Ovary (tissue), 9 donors: Measurements from ENCODE around the gene KRT8. TPM values are rescaled to one million over a fixed set of nuclear protein-coding genes. Genes with fewer than 3 reads are reported as not detected.

Experiments used
- DNase-seq, 5 donors: peaks; one replicate each; pipeline ENCODE4 v3.0.0-alpha.2; 2019 to 2020
- H3K27ac ChIP-seq, 2 donors: fragments of 200-600 bp; one replicate each; pipeline versions ENCODE4 v1.5.1 to v1.8.0; 2019 to 2022
- H3K27me3 ChIP-seq: fragments of 200-600 bp; one replicate; pipeline ENCODE4 v1.8.0; 2022
- H3K36me3 ChIP-seq: fragments of 200-600 bp; sonication (generic); one replicate; pipeline ENCODE4 v1.5.1; 2019
- H3K4me1 ChIP-seq: one replicate; pipeline ENCODE4 v1.8.1; 2013; ENCODE audit warnings: mild to moderate bottlenecking, moderate library complexity; ENCODE audit not compliant: insufficient read depth
- H3K4me3 ChIP-seq: fragments of 200-600 bp; sonication (generic); one replicate; pipeline ENCODE4 v1.5.1; 2017
- H3K9me3 ChIP-seq, 2 donors: fragments of 200-600 bp in 1 of 2; sonication (generic) in 1 of 2; one replicate each; pipeline versions ENCODE4 v1.5.1 to v1.8.1; 2013 to 2019; ENCODE audit warnings: mild to moderate bottlenecking in 1 of 2, moderate library complexity in 1 of 2
- CTCF ChIP-seq, 3 donors: fragments of 450-650 bp in 2 of 3; fragments of 200-600 bp in 1 of 3; IDR thresholded peaks; one replicate each; pipeline versions ENCODE4 v1.5.1 to v1.8.0; 2016 to 2022; ENCODE audit warnings: antibody characterized with exemption in 3 of 3, mild to moderate bottlenecking in 1 of 3
- EP300 ChIP-seq: sonication (generic); formaldehyde crosslinking; IDR thresholded peaks from one replicate; pipeline ENCODE4 v1.6.1; 2017; ENCODE audit warnings: antibody characterized with exemption
- POLR2A ChIP-seq: fragments of 450-650 bp; IDR thresholded peaks from one replicate; pipeline ENCODE4 v1.6.1; 2017; ENCODE audit warnings: antibody characterized with exemption, mild to moderate bottlenecking, moderate library complexity
- WGBS, 3 donors: extraction: QIAGEN DNeasy Blood & Tissue Kit in 1 of 3; methylation state at CpG; one replicate each; pipeline versions ENCODE4 v1.1.5 to v1.1.7; 2013 to 2017; 5-methylcytosine and 5-hydroxymethylcytosine counted together
- intact Hi-C, 4 donors: fragments of 100-400 bp; cut with DNase I; formaldehyde crosslinking; loops; one replicate each; pipeline versions ENCODE4 v1.11.0 to v1.15.1; 2022 to 2023
- polyA plus RNA-seq, 2 donors: library from polyadenylated mRNA; stranded (reverse); fragments of 200-250 nt in 1 of 2; fragments of 350-450 nt in 1 of 2; fragmentation: Illumina TruSeq in 1 of 2; extraction: RNeasy Lipid Tissue Mini Kit (QIAGEN cat#74804) in 1 of 2; gene quantifications; one replicate each; pipeline ENCODE4 v1.2.3, GENCODE V29; 2013 to 2014
- total RNA-seq, 7 donors: library from RNA; depleted of rRNA in 2 of 7; stranded (reverse); fragments of >200 nt in 2 of 7; fragmentation: NEBNext Ultra II Directional in 3 of 7; extraction: Animal tissue kit (Norgen Biotek cat#: 25700) in 3 of 7; gene quantifications; one replicate each; pipeline versions ENCODE4 v1.1.0 to v1.2.4, GENCODE V29; 2016 to 2023
- donor health status: DM: no; HTN: no; CAD: no; lungs with moderate emphysema.
- donor health status: DM: no; HTN: no; CAD: no.
- donor health status: Bipolar disorder and iron deficiency.
- donor health status: DM: yes; HTN: yes; CAD: no.
- donor health status: DM: no; HTN: no; CAD: no.
- donor health status: DM: yes; HTN: yes; CAD: no.

KRT8 gene
- total and polyA plus RNA-seq, 9 donors: 2.7 to 663 (median 43.7) TPM

DNA sequence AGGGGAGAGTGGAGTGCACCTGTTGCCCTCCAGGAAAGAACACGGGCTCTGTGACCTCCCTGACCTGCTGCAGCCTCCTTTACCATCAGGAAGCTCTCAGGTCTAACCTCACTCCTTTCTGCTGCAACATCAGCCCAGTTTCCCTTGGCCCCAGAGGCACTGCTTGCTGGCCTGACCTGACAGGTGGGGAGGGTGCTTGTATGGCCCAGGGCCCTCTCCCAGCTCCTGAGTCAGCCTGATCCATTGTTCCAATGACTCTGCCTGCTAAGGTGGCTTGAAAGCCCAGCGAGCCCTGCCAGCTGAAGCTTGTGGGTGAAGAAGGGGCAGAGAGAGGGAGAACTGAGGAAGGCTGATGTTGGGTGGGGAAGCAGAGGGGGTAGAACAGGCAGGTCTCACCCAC lies 42.9 kb downstream of the KRT8 start:
- Histone ChIP-seq H3K27me3 (no peaks in the 10 kb centered on the region), H3K9me3 (no peaks in the 10 kb centered on the region), H3K4me1 (no peaks in the 10 kb centered on the region), H3K27ac (no peak overlapping the region), H3K4me3 (no peak overlapping the region), H3K36me3 (no peaks in the 10 kb centered on the region)
- intact Hi-C loops: loop anchor here in 1 of 4 donors (10.0 kb wide), 1 partner anchor 477 kb away; the partner anchor contains the start of gene KRT84
- TF ChIP-seq POLR2A: no peak
- TF ChIP-seq CTCF (IDR thresholded peaks at IDR 0.05): no peak
- TF ChIP-seq EP300: no peak
- WGBS, 3 donors: 54 to 60% (median 56%) methylated on average over 2 of the region's 2 CpGs
- no peak for DNase-seq

- WGBS, 3 donors: 87 to 90% (median 88%) methylated on average over 7 of the region's 7 CpGs
- intact Hi-C loops: loop anchor here in 2 of 4 donors (1.0 to 10.0 kb wide), 2 partner anchors 55 to 477 kb away; partner anchors contain the start of gene KRT84 (in 1 of the 2)
- Histone ChIP-seq H3K27me3 (no peaks in the 10 kb centered on the region), H3K36me3 (no peaks in the 10 kb centered on the region), H3K27ac (no peak overlapping the region), H3K9me3 (no peaks in the 10 kb centered on the region), H3K4me3 (no peak overlapping the region), H3K4me1 (no peaks in the 10 kb centered on the region)
- no peak for TF ChIP-seq POLR2A
- no peak for TF ChIP-seq EP300
- no peak for TF ChIP-seq CTCF (IDR thresholded peaks at IDR 0.05)
- no peak for DNase-seq
Measured at GRCh38 chr12:52861511-52861910, 43.4 kb downstream of the KRT8 start.

DNA sequence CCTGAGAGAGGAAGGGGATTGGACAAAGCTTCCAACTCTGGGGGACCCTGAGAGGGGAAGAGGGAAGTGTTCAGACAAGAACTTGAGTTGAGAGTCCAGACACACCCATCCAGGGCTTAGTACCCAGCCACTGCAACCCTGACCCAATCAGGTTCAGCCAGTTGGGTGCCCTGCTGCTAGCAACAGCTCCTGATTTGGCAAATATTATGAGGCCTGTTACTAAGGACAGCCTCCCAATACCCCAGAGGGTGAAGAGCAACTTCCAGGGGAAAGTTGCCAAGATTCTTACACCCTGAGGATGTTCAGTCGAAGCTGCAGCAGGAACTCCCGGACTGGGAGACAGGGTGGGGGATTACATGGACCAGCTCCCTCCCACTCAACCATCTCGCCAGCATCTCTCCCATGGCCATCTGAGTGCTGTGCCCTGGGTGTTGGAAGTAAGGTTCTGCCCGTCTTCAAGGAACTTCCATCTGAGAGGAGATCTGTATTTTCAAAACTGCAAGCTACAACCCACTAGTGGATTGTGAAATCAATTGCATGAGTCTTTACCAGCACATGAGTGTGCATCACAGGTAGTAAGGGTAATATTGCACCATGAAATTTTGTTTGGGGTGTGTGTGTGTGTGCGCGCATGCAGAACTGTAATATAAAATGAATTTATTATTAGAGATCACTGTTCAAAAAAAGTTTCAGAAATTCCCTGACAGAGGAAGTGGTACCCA lies 44.6 kb downstream of the KRT8 start:
- H3K27ac ChIP-seq: no peak overlapping the region
- 58 to 63% (median 63%) methylated on average over 6 of the region's 6 CpGs for WGBS, 3 donors
- intact Hi-C loops: loop anchor here in 1 of 4 donors (10.0 kb wide), 1 partner anchor 475 kb away; the partner anchor contains the start of gene KRT84

DNA sequence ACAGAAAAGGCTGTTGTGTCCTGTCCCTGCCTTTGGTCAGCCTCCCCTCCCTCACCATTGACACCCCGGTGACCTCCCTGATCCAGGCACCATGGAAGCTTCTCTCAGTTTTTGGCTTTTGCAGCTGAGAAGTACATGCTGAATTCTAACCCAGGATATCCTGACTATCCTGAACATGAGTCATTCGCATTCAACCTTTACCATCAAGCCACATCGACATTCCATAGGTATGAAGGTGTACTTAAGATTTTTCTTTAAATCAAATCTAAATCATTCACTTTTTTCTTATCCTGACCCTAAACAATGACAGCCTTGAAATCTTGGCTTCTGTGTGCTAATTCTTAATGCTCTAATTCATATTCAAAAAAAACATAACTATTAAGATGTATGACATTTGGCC lies 47.4 kb downstream of the KRT8 start:
- Histone ChIP-seq H3K4me1 (no peaks in the 10 kb centered on the region), H3K27ac (no peak overlapping the region), H3K36me3 (no peaks in the 10 kb centered on the region), H3K9me3 (no peaks in the 10 kb centered on the region), H3K27me3 (no peaks in the 10 kb centered on the region), H3K4me3 (no peak overlapping the region)
- intact Hi-C loops: loop anchor here in 1 of 4 donors (5.0 kb wide), 1 partner anchor 285 kb away; the partner anchor contains the start of gene KRT74
- DNase-seq: no peak
- TF ChIP-seq EP300 (no peak), CTCF (IDR thresholded peaks at IDR 0.05) (no peak), POLR2A (no peak)
- 88 to 94% (median 93%) methylated on average over 3 of the region's 3 CpGs for WGBS, 3 donors

More for the DNA sequence above, 44.6 kb downstream of the KRT8 start:
- DNase-seq: no peak
- H3K9me3 ChIP-seq: no peaks in the 10 kb centered on the region
- TF ChIP-seq POLR2A: no peak
- TF ChIP-seq CTCF (IDR thresholded peaks at IDR 0.05): no peak
- no peak for TF ChIP-seq EP300
- H3K27me3 ChIP-seq: no peaks in the 10 kb centered on the region
- no peak overlapping the region for H3K4me3 ChIP-seq
- no peaks in the 10 kb centered on the region for H3K36me3 ChIP-seq
- H3K4me1 ChIP-seq: no peaks in the 10 kb centered on the region
